Right forelimb (tissue), 1 donor: ENCODE results near the gene C20orf204.
"Not testable (repeated sequence)": the region's sequence is repeated elsewhere in the genome, so short reads cannot be mapped to it uniquely, and the experiment has no call there.

ENCODE experiments used
- DNase-seq: peaks from one replicate; pipeline ENCODE4 v3.0.0-alpha.2; 2018

Gene C20orf204, protein sequence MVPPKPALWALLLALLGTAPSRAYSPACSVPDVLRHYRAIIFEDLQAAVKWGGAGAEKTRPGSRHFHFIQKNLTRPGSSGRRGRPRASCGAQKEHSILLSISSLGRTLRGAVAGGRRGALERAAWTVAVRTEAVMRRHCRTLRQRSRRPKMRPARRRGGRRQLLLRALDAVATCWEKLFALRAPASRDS

DNA sequence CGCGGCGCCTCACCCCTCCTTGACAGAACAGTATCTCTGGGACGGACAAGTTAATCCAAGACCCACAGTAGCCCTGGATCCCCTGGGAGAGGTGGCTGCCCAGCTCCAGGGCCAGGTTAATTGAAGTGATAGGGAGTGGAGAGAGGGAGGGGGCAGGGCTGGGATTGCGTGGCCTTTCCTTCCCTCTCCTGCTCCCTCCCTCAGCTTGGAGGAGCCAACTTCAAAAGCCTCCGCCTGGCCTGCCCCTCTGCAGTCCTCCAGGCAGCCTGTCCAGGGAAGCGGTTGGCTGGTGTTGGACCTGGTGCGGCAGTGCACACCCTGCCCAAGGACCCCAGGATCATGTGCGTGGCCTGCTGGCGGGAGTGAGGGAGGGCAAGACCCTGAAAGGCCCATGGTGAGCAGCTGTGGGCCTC is at the start of gene C20orf204:
Gene C20orf204, plus strand, starts transcription at position 250 of the 413 bp plus-strand sequence. Its CDS starts 142 bp downstream, at position 392.
- peak; percentile 45 for DNase-seq

DNA sequence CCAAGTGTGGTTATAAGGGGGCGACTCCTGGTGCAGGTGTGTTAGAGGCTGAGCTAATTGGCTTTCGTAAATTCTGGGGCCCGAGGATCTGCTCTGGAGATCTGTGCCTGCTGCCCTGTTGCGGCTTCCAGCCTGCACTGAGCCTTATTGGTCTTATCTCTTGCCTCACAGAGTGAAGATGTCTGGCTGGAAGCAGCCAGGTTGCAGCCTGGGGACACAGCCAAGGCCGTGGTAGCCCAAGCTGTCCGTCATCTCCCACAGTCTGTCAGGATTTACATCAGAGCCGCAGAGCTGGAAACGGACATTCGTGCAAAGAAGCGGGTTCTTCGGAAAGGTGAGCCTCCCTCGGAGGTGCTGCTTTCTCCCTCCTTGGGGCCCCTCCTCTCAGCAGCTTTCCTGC is 35.1 kb upstream of the C20orf204 start:
- DNase-seq = no peak

DNA sequence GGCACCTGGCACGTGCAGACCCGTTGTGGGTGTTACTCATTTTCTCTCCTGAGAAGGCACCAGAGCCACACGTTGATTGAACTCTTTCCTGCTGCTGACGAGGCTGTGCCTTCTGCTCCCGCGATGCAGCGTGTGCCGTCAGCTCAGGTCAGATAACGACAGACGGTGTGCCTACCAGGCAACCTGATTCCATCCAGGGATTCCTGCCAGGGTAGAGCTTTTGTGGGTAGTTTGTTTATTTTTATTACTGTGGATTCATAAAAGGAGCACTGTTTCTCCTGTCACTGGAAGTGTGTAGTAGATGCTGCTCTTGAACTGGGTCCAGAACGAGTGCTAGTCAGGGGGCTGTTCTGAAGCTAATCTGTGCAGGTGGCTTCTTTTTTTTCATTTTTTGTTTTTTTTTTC is 34.4 kb upstream of the C20orf204 start:
- no peak for DNase-seq

DNA sequence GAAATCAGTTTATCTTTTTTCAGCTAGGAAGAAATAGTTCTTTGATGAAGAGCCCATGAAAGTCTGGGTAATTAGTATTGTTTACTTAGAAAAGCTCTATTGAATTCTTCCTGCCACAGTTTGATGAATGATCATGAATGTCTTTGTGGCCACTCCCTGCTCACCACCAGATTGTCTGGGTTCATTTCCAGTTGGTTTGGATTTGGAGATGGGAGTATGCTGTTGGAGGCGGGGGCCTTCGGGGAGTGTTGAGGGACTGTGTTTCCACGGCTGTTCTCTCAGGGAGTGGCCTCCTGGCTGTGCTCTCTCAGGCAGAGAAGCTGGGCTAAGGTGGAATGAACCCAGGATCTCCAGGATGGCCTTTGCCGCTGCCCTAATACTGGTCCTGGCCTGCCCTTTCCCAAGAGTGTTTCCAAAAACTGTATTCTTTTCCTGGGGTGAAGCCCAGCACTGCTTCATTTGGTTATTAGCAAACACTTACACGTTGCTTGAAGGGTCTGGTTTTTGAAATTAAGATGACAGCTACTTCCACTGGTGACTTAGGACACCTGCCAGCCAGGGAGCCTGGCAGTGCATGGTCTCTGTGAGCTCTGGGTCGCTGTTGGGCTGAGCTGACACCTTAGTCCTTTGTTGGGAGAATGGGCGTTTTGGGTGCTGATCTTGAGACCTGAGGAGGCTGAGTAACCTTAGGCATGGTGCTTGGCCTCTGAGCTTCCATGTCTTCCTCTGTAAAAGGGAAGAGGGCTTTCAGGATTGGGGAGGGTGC is 31.8 kb upstream of the C20orf204 start:
- DNase-seq = no peak

DNA sequence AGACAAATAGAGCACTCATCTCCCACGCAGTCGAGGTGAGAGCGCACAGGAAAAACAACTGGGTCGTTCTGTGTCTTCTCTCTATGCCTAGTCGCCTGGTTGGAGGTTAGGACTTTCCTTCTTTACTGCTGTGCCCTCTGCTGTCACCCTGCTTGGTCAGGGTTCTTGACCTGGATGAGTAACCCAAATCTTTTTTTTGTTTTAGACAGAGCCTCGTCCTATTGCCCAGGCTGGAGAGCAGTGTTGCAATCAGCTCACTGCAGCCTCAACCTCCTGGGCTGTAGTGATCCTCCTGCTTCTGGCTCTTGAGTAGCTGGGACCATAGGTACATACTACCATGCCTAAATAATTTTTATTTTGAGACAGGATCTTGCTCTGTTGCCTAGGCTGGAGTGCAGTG is 30.6 kb upstream of the C20orf204 start:
- no peak for DNase-seq

DNA sequence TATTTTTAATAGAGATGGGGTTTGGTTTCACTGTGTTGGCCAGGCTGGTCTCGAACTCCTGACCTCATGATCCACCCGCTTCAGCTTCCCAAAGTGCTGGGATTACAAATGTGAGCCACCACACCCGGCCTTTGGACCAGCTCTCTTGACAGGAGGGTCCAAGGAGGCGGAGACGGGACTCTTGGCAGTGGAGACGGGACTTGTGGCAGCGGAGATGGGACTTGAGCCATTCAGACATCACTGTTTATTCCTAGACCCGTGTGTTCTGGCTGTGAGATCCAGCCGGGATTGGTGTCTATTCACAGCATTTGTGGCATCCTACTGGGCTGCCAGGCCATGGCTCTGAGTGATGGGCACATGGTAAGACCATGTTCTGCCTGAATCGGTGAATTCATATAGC is 29.5 kb upstream of the C20orf204 start:
- DNase-seq = no peak

DNA sequence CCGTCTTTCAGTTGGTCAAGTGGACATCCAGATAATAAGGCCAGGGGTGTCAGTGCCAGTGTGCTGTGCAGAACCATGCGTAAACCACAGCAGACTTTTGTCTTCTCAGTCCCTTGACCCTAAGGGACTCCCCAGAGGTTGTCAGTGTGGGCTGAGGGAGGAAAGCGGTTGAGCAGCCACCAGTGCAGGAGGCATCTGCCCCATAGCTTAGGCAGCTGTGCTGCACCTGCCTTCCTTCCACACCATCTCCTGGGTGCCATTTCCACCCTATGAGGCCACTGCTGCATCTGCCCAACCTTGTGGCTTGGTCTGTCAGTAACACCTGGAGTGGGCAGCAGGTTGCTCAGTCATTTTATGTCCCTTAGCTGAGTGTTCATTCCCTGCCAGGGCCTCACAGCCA is 29.1 kb upstream of the C20orf204 start:
- no peak for DNase-seq

DNA sequence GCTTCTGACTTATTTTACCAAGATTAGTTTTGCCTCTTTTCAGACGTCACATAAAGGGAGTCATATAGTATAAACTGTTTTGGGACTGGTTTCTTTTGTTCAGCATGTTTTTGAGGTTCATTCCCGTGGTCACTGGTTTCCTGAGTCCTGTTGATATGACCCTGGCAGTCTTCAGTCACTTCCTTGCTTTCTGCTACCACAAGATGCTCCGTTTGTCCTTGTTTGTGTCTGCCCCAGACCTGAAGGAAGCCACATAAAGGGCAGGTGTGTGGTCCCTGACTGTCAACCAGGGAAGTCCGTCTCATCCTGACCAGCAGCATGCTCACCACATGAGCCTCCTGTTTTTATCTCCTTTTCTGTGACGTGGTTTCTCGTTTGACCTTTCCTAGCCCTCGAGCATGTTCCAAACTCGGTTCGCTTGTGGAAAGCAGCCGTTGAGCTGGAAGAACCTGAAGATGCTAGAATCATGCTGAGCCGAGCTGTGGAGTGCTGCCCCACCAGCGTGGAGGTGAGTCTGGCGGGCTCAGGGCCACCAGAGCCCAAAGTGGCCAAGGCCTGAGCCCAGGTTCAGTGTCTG is 26.1 kb upstream of the C20orf204 start:
- DNase-seq = no peak

DNA sequence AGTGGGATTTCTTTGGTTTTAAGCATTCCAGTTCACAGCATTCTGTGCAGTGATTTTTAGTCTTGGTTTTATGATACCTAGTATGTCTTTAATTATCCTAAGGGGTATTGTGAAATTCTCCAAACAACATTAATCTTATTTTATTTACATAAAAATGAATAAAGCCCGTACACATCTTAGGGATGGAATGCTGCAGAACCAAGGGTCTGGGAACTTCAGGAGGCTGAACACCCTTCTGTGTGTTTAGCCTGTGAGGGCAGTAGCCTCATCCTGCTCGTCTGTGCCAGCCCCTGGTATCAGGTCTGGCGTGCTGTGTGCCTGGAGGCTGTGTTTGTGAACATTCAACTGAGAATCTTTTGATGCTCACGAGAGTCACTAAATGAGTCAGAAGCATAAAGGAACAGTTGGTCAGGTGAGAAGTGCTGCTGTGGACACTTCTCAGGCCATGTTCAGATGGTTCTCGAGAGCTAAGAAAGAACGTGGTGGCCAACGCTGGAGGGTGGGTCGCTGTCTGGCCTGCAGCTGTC is 25.2 kb upstream of the C20orf204 start:
- DNase-seq = no peak

DNA sequence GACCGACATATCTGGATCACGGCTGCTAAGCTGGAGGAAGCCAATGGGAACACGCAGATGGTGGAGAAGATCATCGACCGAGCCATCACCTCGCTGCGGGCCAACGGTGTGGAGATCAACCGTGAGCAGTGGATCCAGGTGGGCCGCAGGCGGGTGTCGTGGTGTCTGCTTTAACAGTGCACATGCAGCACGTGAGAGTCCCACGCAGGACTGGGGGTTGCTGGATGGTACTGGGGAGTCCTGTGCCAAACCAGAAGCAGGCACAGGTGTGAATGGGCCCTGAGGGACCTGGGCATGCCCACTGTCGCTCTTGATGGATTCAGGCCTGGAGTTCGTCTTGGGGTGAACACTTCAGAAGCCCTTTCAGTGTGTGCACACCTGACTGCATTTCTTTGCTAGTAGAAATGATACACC is 24.6 kb upstream of the C20orf204 start:
- DNase-seq = no peak

DNA sequence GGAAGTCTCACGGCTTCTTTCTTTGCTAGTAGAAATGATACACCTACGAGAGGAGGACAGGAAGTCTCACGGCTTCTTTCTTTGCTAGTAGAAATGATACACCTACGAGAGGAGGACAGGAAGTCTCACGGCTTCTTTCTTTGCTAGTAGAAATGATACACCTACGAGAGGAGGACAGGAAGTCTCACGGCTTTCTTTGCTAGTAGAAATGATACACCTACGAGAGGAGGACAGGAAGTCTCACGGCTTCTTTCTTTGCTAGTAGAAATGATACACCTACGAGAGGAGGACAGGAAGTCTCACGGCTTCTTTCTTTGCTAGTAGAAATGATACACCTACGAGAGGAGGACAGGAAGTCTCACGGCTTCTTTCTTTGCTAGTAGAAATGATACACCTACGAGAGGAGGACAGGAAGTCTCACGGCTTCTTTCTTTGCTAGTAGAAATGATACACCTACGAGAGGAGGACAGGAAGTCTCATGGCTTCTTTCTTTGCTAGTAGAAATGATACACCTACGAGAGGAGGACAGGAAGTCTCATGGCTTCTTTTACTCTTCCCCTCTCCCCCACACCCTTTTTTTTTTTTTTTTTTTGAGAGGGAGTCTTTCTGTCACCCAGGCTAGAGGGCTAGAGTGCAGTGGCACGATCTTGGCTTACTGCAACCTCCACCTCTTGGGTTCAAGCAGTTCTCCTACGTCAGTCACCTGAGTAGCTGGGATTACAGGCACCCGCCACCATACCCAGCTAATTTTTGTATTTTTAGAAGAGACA is 23.4 kb upstream of the C20orf204 start:
- not testable (repeated sequence) for DNase-seq

DNA sequence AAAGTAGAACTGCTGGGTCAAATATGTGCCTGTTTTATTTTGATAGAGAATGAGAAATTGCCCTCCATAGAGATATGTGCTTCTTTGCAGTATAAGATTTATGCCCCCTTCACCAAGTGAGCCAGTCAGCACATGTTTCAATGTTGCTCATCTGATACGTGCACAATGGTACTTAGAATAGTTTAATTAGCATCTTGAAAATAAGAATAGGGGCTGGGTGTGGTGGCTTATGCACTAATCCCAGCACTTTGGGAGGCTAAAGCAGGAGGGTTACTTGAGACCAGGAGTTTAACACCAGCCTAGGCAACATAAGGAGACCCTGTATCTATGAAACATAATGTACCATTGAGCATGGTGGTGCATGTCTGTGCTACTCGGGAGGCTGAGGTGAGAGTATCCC is 20.3 kb upstream of the C20orf204 start:
- DNase-seq = no peak

DNA sequence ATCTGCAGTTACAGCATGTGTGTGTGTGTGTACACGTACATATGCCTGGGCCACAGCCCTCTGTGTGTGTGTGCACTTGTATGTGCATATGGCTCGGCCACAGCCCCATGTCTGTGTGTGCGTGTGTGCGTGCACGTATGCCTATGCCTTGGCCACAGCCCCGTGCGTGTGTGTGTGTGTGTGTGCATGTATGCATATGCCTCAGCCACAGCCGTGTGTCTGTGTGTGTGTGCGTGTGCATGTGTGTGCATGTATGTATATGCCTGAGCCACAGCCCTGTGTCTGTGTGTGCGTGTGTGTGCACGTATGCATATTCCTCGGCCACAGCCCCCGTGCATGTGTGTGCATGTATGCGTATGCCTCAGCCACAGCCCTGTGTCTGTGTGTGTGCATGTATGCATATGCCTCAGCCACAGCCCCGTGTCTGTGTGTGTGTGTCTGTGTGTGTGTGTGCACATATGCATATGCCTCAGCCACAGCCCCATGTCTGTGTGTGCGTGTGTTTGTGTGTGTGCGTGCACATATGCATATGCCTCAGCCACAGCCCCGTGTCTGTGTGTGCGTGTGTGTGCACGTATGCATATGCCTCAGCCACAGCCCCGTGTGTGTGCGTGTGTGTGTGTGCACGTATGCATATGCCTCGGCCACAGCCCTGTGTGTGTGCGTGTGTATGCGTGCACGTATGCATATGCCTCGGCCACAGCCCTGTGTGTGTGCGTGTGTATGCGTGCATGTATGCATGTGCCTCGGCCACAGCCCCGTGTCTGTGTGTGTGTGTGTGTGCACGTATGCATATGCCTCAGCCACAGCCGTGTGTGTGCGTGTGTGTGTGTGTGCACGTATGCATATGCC is 14.6 kb upstream of the C20orf204 start:
- DNase-seq = no peak

DNA sequence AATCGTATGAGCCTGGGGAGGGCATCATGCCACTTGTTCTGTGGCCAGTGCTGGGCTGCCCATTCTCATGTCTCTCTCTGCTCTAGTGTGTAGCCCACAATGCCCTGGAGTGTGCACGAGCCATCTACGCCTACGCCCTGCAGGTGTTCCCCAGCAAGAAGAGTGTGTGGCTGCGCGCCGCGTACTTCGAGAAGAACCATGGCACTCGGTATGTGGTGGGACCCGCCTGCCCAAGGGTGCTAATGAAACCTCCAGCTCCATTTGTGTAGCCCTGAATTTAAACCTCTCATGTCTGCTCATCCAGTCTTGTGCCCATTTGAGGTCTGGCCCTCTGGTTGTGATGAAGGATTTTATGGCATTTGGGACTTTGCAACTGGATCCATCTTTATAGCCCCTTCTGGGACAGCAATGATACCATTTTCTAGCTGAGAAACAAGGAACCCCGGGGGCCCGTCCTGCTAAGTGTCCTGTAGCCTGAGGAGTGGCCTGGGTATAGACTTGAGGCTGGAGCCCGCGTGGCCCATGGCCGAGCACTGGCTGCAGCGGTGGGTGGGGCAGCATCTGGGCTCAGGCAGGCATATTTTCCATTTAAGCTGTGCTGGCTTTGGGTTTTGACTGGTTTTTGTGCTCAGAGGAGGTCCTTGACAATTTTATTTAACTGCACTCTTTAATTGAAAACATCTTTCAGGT is 13.2 kb upstream of the C20orf204 start:
- no peak for DNase-seq

DNA sequence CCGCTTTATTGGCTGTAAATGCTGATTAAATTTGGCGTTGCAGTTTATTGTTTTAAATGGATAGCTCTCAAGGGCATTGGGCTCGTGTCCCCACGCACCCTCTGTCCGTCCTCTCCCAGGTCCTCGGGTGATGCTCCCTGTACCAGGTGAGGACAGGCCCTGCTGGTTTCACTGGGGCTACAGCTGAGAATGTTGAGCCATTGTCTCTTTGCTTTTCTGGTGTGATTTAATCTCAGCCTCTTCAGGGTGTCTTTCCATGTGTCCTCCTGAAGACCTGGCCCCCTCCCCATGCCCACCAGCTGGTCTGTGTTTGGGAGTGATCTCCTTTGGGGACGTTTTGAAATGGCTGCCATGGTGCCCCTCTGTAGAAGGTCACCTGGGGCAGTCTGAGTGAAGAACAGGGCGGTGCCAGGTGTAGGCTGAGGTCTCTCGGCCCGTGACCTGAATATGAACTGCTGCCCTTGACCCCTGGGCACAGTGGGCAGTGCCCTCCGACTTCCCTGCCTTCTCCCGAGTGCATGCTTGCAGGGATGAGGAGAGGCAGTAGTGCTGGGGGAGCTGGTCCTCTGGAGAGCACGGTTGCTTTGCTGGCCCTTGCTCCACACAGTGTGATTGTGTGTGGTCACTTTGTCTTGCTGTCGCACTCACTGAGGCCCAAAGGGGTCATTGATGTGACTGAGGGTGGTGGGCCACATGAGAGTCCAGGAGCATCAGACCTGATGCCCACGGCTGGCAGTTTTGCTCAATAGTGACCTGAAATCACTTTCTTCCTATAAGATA is 12.4 kb upstream of the C20orf204 start:
- DNase-seq = no peak

DNA sequence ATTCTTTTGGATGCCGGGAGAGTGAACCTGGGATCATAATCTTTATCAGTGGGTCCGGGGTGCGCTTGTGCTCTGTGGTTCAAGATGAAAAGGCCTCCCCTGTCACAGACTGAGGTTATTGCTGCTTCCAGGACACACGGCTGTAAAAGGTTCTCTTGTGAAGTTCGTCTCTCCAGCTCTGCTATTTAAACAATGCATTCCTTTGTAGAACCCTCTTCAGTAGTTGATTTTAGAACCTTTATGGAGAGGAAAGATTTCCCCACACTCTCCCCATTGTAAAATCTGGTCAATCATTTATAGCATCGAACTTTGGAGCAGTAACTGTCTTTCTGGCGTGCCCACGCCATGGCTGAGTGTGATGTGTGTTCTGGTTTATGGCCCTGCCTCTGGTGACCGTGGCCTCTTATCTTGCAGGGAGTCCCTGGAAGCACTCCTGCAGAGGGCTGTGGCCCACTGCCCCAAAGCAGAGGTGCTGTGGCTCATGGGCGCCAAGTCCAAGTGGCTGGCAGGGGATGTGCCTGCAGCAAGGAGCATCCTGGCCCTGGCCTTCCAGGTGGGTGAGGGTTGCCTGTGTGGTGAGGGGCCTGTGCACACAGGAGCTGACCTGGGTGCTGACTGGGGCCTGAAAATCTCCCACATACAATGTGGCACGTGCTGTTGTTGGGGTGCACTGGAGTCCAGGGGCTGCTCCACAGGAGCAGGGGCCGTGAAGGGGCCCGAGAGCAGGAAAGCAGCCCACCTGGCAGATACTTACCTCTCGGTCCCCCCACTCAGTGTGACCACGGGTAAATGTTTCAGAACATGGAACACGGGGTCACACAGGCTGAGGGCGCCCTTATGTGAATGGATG is 11.6 kb upstream of the C20orf204 start:
- no peak for DNase-seq

DNA sequence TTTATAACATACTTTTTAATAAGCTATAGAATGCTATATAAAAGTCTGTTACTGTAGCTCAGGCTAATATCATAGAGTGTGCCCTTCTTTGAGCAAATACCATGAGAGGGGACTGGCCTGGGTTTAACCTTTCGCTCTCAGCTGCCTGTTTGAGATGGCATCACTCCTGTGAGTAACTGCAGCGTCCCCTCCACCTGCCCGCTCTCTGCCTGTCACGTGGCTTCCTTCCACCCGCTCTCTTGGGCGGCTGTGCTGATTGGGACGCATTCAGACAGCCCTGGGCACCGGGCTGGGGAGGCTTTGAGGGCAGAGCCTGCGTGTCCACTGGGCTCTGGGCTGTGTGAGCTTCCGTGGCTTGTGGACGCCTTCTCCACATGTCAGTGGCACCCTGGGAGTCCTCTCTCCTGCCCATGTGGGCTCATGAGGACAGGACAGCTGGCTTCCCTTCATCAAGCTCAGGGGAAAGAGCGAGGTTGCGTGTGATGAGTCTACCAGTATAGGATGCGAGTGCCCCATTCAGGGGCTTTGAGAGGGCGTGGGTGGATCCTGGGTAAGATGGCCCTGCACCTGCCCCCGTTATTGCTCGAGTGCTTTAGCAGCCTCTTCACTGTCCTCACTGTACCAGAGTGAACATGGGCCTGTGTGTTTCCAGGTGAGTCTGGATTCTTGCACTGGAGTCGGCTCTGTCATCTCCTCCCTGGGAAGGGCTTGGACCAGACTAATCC is 10.7 kb upstream of the C20orf204 start:
- no peak for DNase-seq

DNA sequence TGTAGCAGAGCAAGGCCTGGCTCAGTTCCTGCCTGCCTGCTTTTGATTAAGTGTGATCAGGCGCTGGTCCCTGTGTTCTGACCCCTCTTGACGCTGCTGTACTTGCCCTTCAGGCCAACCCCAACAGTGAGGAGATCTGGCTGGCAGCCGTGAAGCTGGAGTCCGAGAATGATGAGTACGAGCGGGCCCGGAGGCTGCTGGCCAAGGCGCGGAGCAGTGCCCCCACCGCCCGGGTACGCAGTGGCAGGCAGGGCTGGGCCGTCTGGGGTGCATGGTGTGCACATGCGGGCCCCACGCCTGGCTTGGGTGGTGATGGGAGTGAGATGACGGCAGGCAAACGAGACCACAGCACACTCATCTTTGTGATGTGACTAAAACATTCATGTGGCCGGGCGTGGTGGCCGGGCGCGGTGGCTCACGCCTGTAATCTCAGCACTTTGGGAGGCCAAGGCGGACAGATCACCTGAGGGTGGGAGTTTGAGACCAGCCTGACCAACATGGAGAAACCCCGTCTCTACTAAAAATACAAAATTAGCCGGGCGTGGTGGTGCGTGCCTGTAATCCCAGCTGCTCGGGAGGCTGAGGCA is 10.1 kb upstream of the C20orf204 start:
- DNase-seq = no peak
